Measurements from ENCODE around the gene YWHAE.
"Not testable (repeated sequence)": the region's sequence is repeated elsewhere in the genome, so short reads cannot be mapped to it uniquely, and the experiment has no call there.

The YWHAE gene

DNA sequence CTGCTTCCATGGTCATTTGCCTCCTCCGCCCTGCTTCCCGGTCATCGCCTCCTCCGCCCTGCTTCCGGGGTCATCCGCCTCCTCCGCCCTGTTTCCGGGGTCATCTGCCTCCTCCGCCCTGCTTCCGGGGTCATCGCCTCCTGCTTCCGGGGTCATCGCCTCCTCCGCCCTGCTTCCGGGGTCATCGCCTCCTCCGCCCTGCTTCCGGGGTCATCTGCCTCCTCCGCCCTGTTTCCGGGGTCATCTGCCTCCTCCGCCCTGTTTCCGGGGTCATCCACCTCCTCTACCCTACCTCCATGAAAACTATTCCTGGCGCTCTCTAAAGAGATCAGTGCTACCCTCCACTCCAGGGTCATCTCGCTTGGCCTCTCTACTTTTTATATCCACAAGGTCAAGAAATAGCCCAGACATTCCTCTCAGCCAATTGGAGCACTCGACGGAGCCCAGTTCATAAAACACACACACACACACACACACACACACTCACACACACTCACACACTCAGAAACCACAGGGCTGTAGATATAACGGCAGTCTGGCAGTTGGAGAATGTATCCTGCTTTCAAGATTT lies 75.7 kb downstream of the YWHAE start:
- DNase-seq: no peak

DNA sequence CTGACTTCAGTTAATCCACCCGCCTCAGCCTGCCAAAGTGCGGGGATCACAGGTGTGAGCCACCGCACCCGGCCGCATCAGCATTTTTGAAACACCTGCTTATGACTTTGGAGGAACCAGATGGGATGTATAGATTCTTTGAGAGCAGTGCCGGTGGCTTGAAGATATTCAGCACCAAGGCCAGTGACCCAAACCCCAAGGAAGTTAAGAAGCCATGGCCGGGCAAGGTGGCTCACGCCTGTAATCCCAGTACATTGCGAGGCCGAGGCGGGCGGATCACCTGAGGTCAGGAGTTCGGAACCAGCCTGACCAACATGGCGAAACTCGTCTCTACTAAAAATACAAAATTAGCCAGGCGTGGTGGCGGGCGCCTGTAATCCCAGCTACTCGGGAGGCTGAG lies 76.7 kb downstream of the YWHAE start:
- no peak for DNase-seq

DNA sequence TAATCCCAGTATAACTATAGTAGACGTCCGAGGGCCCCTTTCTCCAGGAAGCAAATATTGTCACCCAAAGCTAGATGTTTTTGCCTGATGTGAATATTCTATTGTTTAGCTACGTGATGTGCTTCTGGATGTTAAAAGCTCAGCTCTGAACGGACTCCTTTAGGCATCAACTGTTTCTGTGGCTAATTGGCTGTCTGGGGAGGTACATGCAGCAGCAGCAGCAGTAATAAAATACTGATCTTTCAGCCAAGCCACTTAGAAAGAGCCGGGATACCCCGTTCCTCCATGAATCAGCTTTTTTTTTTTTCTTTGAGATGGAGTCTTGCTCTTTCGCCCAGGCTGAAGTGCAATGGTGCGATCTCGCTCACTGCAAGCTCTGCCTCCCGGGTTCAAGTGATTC lies 77.5 kb downstream of the YWHAE start:
- DNase-seq: no peak

DNA sequence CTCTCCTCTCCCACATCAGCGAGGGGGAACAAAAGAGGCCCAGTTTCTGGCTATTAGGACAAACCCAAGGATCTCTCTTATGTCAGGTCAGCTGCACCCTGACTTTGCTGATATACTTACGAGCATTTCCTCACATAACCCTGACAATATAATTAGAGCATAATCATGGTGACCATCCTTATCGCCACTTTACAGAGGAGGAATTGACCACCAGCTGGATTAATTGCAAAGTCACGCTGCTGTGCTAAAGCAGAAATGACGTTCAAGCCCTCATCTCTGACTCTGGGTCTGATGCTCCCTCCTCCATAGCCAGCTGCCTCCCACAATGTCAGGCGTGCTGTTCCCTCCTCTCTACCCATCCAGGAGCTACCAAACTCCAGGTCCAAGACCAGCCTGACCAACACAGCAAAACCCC lies 78.0 kb downstream of the YWHAE start:
- DNase-seq: no peak

DNA sequence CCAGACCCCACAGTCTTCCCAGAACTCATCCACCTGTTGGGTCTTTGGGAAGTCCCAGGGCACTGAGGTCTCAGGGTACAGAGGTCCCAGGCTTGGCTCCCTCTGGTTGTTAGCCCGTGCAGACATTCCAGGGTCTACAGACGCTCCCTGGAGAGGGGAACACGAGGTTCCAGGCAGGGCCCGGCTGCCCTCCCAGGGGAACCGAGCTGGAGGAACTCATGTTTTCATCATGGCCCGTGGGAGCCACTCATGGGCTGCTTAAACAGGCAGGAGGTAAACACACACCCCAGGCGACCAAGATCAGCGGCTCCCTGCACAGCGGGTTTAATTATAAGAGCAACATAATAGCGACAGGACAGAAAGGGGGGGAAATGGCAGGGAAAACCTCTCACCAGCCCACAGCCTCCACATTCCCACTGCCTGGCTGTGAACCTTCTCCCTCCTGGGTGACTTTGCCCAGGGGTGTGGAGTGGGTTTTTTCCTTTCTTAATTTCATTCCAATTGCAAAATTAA lies 84.1 kb downstream of the YWHAE start:
- no peak for DNase-seq

DNA sequence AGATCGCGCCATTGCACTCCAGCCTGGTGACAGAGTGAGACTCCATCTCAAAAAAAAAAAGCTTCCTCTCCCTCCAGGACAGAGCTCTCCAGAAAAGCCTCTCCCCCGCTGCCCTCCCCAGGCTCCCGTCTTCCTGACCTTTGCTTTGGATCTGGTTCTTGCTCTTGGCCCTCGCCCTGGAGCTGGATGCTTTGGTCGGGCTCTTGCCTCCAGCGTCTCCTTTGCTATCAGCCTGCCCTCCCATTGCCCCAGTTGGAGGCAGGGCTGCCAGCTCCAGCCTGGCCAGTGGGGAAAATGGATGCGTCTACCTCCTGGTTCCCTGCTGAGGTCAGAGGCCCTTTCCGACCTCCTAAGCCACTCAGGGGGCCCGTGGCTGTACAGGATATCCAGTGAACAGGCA lies 84.6 kb downstream of the YWHAE start:
- no peak for DNase-seq

DNA sequence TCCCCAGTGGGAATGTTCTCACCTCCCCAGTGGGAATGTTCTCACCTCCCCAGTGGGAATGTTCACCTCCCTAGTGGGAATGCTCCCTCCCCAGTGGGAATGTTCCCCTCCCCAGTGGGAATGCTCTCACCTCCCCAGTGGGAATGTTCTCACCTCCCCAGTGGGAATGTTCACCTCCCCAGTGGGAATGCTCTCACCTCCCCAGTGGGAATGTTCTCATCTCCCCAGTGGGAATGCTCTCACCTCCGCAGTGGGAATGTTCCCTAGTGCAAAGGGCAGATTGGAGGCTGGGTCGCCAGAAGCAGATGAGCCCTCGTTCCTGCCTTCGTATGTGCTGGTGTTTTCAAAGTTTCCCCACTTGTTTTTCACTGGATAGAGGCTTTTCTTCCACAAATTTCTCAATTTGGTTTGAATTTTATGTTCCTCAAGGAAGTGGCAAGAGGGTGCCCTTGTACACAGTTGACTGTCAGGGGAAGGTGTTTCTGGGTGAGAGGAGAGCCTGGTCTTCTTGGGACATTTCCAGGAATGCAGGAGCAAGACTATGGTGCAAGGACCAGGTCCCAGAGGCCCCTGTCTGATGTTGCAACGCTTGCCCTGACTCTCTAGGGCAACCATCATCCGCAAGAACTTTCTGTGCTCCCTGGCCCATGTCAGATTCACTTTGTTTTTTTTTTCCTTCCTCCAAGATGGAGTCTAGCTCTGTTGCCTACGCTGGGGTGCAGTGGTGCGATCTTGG lies 86.6 kb downstream of the YWHAE start:
- no peak for DNase-seq

DNA sequence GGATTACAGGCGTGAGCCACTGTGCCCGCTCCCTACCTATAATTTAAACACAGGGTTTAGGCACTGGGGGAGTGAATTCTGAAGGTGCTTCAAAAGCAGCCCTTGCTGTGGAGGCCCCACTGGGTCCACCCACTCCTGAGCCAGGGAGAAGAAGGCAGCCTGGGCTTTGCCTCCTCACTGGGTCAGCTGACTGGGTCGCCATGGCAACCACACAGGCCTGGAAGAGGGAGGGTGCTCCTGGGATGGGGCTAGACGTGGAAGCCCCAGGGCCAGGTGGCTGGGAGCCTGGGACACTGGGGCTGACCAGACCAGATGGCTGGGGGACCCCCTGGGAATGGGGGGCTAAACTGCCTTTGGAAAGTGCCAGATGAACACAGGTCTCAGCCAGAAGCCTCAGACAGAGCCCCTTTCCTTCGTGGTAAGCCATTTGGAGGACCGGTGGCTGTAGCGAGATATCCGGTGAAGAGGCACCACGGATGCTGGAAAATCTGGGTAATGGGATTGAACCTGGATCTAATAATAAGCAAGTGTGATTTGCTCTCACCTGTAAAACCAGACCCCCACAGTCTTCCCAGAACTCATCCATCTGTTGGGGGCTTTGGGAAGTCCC lies 87.7 kb downstream of the YWHAE start:
- DNase-seq: no peak

DNA sequence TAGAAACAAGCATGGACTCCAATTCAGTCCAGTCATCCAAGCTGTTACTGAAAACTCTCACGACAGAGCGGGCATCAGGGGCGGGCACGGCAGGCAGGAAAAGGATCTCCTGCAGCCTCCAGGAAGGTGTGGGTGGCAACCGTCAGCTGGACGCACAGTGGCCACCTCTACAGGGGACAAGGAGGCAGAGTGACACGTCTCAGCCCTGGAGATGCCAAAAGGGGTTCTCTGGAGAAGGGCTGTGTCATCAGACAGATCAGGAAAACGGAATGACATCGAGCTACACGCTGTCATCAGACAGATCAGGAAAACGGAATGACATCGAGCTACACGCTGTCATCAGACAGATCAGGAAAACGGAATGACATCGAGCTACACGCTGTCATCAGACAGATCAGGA lies 92.2 kb downstream of the YWHAE start:
- DNase-seq: not testable (repeated sequence)

DNA sequence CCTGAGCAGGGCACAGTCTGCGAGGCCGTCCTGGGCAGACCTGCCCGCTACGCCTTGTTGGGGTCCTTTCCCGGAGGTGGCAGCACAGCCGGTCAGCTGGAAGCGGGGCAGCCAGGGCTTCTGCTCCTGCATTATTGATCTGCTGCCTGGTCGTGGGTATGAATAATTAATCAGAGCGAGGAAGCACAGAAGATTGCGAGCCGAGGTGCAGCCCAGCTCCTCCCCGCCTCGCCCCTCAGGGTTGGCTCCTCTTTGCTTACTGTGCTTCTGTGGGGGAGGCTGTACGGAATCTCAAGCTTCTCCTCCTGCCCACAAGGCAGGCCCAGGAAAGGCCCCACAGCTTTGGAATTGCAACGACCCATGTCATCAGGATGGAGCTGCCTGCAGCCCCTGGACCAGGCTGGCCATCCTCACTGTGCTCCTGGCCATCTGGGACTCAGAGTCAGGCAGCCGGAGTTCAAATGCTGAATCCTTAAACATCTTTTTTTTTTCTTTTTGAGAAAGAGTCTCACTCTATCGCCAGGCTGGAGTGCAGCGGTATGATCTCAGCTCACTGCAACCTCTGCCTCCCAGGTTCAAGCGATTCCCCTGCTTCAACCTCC lies 95.0 kb downstream of the YWHAE start:
- no peak for DNase-seq

DNA sequence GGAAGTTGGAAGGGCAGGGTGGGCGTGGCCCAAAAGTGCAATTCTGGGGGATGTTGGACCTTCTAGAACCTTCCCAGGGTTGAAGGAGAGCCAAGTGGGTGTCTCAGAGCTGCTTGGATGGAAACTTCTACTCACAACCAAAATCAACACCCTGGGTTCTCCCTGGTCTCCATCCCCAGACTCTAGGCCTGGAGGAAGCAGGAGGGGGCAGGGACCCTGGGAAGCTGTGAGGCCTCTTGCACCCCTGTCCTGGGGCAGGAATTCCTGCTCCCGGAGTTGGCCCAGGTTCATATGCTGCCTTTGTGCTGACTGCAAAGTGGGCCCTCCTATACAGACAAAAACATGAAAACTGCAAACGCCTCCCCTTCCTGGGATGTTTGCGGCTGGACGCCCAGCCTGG lies 95.5 kb downstream of the YWHAE start:
- DNase-seq: no peak

DNA sequence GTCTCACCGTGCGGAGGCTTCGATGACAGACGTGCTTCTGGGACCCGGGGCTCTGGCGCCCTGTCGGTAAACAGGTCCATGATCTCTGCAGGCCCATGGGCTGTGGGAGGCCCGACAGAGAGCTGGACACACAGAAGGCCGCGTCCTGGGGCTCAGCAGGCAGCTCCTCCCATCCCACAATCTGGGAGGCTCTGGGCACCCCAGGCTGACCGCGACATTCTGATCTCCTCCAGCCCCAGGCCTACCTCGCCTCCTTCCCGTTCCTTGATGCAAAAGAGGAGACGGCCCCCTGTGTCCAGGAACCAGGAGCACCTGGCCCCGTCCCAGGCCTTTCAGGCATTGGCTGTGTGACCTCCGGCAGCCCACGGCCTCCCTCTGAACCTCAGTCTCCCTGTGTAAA lies 97.3 kb downstream of the YWHAE start:
- no peak for DNase-seq

DNA sequence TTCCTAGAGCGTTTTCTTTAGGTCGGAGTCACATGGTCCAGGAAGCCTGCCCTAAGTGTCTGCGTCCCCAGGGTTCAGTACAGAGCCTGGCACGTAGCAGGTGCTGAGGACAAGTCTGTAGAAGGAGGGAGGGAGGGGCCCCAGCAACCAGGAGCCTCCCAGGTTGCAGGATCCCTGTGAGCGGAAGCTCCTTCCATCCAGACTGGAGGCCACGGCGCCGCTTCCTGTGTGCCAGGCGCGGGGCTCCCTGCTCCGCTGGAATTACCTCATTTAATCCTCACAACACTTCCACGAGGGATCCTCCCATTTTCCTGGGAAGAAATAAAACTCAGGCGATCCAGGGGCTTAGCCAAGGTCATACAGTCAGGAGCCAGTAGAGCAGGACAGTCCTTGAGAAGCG lies 98.5 kb downstream of the YWHAE start:
- DNase-seq: no peak

DNA sequence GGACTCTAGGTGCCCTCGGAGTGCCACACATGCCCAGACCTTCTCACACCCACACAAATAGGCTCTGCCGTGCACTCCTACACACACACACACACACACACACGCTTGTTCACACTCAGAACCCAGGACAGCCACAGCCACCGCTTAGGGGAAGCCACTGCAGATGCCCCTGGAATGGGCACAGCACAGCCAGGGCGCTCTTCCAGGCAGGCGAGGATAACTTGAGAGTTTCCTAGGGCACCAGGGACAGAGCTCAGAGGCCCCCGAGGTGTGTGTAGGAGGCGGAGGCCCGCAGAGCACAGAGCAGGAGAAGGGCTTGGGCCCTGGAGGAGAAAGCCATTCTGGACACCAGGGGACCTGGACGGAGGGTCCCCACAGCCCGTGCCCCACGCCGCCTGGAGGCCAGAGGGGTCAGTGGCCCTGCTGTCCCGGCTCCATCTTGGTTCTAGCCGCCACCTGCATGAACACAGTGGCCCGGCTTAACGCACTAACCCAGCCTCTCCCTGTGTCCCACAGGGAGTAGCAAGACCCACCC lies 99.6 kb downstream of the YWHAE start:
- DNase-seq: no peak

DNA sequence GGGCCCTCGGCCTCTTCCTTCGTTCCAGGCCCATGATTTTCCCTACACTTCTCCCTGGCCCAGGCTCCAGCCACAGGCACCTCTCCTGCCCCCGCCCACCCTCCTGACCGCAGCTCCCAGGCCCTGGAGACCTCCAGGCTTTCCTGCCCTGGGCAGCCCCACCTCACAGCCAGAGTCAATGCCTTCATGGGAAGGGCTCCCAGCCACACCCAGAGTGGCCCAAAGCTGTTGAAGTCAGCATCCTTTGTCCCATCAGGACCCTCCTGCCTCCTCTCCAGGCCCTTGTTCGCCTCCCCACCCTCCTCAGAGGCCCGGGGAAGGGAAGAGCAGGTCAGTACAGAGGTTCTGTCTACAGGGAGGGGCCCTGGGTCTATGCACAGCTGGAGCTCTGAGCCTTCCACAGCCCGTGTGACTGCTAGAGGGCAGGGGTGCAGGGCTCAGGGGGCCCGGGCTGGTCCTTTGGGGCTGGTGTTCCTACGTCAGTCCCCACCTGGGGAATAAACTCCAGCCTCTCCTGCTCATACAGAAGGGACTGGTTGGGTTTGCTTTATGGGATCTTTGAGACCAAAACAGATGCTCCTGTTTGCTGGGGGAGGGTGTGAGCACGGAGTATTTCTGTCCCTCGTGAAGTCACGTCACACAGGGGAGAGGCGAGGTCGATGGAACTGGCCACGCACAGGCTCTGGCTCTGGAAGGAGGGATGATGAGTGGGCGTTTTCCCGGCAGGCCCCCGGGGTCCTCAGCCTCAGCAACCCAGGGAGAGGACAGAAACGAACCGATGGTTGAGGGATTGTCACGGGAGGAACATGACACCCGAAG lies 100.3 kb downstream of the YWHAE start:
- no peak for DNase-seq

DNA sequence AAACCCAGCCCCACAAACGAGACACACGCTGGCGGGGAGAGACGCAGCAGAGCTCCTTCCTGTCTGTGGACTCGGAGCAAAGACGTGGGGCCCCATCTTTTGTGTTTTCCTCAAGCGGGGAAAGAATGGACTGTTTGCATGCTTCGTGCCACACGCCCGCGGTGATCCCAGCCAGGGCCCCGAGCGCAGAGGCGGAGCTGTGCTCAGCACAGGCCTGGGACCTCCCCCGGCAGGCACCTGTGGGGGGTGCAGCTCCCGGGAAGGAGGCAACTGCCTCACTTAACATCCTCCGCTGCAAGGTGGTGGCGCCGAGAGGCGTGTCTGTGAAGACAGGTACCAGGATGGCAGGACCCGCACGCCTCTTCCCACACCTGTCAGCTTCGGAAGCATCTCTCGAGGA lies 101.4 kb downstream of the YWHAE start:
- no peak for DNase-seq
